Measurements from ENCODE around the gene ARHGEF10L.

ARHGEF10L gene

DNA sequence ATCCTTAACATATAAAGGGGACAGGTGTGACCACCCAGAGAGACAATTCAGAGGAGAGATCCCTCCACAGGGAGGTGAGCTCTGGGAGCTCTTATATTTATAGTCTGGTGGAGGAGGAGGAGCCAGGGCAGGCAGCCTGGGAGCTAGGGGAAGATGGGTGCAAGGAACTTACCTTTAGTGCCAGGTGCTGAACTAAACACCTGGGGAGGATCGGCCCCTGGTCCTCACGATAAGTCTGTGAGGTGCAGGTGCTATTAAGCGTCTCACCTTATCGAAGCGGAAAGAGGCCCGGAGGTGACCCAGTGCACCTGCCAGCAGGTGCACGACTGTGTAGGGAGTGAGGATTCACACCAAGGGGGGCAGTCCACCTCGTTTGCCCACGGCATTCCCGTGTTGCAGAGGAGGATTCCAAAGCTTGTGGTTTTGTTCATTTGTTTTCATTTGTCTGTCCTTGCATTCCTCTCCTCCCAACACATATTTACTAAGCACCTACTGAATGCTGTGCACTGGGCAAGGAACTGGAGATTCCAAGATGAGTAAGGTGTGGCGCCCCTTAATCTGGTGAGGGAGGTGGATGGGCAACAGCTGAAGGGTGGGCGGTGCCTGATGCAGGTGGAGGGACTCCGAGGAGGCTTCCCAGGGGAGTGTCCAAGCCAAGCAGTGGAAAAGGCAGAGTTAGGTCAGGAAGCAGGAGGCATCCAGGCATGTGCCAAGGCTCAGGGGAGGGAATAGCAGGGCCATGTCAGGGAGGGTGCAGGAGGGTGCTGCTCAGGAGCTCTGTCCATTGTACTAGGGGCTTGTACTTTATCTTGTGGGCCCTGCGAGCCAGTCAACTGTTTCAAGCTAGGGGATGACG lies 11.5 kb downstream of the ARHGEF10L start:
- DNase-seq, result no peak

DNA sequence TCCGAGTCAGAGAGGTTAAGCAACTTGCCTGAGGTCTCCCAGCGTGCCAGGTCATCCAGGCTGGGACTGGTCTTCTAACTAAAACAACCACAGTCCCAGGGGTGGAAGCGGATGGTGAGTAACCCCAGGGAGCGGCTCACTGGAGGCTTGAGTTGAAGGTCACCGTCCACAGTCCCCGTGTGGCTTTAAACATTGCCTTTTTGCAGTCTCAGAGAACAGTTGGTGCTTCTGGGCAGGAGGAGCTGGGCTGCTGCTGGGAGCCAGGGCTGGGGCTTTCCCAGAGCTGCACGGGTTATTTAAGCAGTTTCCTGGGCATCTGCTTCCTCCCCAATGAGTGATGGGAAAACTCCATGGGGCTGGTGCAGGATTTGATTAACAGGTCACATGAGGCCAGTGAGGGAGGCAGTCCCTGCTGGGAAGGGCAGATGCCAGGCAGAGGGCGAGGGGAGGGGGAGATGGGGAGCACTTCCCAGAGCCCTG lies 12.3 kb downstream of the ARHGEF10L start:
- no peak for DNase-seq

DNA sequence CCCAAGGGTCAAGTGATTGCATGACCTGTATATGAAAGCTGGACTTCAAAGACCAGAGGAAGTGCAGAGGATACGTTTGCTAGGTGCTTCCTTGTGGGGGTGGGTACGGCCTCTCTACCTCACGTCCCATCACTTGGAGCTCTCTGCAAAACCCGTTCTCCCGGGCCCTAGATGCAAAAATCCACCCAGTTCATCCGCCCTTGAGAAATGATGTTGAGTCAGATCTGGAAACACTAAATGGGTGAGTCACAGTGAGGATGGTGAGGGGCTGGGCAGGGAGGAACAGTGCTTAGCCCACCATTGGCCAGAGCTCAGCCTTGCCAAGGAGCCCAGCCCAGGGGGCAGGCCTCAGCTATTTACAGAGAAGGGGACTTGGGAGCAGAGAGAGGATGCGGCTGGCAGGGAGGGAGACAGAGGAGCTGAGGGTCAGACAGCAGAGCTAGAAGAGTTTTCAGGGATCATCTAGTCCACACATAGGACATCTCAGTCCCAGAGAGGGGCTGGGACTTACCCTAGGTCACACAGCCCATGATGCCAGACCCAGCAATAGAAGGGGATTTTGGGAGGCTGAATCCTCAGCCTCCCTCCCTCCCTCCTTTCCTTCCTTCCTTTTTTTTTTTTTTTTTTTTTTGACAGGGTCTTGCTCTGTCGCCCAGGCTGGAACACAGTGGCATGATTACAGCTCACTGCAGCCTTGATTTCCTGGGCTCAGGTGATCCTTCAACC lies 14.6 kb downstream of the ARHGEF10L start:
- DNase-seq, result no peak

DNA sequence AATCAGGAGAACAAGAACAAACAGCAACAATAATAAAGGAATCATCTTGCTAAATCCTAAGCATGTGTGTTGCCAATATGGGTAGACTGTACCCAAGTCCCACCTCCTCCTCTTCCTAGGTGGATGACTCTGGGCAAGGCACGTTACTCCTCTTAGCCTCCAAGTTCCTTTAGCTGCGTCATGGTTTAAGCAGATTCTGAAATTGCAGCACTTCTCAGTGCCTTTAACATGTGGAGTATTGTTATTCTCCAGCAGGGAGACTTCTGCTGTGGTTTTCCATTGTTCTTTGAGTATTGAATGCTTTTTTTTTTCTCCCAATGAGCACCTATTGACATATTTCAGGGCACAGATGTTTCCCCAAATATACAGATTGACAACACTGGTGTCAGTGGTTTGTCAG lies 15.5 kb downstream of the ARHGEF10L start:
- no peak for DNase-seq

DNA sequence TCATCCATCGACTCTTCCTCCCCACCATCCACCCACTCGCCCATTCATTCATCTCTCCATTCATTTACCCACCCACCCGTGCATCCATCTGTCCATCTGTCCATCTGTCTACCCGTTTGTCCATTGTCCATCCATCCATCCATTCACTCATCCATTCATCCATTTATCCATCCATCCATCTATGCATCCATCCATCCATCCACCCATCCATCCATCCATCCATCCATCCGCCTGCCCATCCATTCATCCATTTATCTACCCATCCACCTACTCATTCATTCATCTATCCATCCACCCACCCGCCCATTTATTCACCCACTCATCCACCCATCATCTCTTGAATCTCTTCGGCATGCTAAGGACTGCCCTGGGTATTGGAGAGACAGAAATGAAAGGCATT lies 18.5 kb downstream of the ARHGEF10L start:
- DNase-seq, result no peak

DNA sequence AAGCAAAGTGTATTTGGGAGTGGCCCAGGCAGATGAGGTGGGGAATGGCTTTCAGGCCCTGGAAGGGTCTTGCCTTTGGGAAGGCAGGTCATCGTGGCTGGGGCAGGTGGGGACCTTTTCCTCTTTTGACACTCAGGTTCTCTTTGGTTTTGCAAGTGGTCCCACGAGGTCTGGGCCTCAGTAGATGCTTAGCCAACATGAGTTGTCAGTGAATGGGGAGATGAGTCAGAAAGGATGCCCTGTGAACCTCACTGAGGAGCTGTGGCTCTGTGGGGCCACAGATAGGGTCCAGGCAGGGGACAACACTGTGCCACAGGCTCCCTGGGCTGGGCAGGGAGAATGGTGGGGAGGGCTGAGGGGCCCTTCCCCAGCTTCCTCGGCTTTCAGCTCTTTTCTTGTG lies 19.0 kb downstream of the ARHGEF10L start:
- DNase-seq, result no peak

DNA sequence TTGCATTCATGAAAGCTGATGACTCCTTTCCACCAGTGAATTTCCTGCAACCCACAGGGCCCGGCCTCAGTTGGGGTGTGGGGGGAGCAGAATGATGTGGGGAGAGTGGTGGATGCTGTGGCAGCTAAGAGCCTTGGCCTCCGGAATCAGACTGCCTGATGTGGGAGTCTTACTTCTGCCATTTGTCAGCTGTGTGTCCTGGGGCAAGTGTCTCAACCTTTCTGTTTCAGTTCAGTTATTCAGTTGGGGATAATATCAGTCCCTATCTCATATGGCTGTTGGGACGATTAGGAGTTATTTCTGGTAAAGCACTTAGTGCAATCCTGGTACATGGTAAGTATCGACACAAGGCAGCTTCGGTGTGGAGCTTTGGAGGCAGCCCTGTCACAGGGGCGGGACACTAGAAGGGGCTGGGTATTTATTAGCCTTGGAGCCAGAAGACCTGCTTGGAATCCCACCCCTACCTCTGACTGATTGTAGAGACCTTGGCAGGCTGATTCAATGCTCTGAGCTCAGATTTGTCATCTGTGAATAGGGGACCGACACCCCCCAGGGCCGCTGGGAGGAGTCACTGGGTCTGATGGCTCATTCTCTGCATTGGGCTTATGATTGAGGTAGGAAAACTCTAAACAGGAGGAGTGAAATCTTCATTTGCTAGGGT lies 19.6 kb downstream of the ARHGEF10L start:
- DNase-seq, result no peak

DNA sequence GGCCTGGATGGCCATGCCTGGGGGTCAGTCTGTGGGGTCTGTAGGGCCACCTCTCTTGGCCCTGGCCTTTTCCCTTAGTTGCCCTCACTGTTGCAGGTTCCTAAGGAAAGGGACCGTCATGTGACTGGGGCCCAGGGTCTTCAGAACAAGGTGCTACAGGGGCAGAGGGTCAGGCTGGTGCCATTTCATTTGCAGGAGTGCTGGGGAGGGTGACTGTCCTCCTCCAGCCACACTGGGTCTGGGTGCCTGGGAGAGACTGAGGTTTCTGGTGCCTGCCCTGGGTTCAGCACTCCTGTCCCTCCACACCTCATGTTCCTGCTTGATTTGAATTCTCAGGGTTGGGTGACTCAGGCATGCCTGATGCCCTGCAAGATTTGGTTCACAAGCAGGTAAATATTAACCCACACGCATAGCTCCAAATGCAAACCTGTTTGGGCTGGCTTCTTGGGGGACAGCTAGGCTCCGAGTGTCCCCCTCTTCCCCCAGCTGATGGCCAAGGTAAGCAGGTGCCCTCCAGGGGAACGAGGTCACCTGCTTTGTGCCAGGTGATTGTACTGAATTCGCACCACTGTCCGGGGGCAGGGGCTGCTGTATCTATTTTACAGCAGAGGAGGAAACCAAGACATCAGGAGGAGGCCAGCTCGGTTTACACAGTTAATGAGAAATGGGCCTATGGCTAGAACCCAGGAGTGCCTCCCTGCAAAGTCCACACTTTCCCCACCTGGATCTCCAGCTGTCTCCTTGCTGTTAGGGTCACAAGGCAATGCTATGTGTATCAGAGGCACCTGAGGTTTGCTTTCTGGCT lies 20.3 kb downstream of the ARHGEF10L start:
- no peak for DNase-seq

DNA sequence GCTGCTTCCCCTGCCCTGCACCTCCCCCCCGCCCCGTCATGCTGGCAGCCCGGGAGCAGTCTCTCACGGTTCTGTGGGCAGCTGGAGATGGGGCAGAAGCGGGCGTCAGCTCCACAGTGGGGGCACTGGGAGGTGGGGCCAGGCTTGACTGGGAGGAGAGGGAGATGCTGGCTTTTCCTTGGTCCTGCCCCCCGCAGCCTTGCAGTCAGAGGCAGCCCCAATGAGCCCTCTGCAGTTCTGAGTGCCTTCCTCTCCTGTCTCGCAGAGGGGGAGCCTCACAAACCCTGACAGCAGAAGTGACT lies 21.7 kb downstream of the ARHGEF10L start:
- no peak for DNase-seq

DNA sequence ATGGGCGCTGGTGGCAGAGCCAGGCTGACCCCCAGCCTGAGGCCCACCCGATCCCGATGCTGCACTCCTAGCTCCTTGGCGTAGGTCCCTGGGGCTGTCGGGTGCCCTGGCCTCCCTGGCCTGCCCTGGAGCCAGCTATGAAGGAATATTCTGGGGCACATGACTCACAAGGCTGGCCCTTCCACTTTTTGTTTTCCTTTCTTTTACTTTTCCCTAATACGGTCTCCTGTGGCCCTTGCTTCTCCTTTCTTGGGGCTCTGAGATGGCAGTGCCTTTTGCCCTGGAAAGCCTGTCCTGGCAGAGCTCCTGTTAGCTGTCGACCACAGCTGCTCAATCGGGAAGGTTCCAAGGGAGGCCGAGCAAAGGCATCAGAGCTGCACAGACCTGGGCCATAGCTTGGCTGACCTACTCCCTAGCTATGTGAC lies 22.1 kb downstream of the ARHGEF10L start:
- no peak for DNase-seq

DNA sequence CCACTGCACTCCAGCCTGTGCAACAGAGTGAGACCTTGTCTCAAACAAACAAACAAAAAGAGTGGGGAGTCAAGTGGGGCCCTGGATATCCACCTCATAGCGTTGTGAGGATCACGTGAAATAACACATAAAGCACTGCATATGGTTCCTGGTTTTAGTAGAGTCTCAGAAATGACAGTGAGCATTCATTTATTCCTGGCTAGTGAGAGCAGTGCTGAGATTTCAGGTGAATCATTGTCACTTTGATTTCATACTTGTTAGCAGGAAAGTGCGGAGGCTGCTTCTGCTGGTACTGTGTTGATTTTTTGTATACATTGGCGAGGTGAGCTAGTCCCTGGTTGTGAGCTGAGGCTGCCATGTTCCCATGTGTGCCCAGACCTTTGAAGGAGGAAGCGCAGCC lies 22.9 kb downstream of the ARHGEF10L start:
- no peak for DNase-seq

DNA sequence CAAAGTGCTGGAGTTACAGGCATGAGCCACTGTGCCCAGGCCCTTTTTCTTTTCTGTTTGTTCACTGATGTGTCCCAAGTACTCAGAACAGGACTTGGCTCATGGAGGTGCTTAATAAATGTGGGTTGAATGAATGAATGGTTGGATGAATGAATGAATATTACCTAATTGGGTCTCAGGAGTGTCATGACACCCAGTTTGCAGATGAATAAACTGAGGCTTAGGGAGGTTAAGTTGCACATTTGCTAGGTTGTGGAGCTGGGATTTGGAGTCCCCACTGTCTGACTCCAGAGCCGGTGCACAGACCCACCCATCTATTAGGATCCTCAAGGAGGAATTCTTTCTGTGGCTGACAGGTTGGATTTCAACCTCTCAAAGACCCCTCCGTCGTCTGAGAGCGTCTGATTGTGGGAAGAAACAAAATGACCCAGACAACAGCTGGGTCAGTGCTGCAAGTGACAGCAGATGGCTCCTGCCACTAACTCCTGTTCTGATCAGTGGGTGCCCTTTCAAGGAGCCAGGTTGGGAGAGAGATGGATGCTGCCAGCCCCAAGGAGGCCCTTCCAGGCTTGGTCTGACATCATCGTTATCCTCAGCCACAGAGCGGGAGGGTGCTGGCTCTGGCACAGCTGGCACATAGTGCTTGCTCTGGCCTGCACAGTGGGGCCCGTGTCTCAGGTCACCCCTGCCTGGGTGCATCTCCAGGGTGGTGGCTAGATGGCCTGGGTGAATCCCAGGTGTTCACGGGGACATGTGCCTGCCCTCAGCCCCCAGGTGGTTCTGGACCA lies 24.2 kb downstream of the ARHGEF10L start:
- DNase-seq, result no peak

DNA sequence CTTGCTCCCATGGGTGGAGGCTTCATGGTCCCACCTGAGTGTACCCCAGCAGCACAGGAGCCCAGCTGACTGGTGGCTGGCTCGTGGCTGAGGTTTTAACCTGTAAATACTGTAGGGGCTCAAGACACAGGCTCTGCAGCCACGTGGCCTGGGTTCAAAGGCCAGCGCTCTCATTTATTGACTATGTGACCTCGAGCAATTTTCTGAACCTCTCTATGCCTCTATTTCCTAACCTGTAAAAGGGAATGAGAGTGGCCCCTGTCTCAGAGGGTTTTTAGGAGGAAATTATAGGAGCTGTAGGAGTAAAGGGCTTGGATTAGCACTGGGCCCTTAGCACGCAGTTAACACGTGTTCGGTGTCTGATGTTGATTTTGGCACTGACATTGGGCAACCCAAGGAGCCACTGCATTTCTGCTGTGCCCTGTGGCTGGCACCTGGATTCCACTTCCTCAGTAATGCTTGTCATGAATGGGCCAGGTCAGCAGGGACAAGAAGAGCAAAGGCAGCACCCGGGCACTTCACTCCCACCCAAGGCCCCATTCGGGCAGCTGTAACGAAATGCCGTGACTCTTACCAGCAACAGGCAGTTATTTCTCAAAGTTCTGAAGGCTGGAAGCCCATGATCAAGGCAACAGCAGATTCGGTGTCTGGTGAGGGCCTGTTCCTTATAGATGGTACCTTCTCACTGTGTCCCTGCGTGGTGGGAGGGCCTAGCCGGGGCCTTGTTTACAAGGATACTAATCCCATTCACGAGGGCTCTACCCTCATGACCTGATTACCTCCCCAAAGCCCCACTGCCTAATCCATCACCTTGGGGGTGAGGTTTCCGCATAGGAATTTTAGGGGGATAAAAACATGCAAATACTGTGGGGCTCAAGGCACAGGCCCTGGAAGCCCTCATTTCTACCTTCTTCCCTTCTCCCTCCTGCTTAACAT lies 25.2 kb downstream of the ARHGEF10L start:
- no peak for DNase-seq

DNA sequence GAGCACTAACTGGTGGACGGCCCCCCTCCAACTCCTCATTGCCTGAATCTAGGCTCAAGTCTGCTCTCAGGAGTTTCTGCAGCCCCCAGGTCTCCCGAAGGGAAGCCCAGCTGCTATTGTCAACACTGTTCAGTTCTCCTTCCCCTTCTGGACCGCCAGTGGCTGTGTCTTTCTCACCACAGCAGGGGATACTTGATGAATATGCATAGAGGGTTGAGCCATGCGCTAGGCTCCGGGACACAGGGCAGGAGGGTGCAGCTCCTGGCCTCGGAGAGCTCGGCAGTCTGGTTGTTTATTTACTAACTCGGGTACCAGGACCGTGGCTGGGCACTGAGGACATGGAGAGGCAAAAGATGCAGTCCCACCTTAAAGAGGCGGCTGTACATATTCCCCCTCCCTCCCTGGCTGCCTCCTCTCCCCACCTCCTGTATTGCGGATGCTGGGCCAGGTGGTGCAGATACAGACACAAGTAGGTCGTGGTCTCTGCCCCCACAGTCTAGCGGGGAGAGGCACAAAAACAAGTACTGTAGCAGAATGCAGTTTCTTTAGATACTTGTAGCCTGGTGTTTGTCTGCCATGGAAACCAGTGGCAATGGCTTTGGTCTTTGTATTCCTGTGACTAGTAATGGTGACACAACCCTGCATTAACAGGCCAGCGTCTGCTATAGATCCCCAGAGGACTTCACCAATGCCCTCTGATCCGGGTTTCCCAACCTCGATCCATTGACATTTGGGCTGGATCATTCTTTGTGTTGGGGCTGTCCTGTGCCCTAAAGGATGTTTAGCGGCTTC lies 26.2 kb downstream of the ARHGEF10L start:
- no peak for DNase-seq

DNA sequence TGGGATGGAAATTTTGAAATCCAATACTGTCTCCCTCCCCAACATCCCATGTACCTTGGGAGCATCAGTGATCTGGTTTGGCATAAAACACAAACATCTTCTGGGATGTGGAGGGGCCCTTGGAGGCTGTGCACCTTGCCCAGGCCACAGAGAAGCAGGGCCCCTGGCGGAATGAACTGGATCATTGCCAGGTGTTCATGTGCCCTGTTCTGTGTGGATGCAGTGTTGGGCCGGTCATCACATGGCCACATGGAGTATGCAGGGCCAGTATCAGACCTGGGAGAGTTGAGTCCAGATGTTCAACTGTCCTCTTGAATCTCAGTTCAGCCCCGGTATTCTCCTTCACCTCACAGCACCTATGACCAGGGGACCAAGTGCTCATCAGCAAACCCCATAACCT lies 26.9 kb downstream of the ARHGEF10L start:
- no peak for DNase-seq

DNA sequence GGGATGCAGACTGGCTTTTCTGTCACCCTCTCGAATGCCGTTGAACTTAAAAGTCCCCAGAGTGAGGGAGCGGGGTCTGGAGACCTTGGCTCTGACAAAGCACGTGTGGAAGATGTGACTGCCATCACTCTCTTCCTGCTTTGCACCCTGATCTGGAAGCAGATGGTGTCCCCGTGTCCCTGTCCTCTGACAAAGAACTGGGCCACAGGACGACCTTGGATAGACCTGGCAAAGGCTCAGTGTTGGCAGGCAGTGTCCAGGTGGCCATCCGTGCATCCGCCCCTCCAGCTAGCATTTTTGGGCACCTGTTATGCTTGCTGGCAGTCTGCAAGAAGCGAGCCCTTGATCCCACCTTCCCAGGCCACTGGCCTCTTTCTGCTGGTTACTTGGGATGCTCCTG lies 27.4 kb downstream of the ARHGEF10L start:
- no peak for DNase-seq

DNA sequence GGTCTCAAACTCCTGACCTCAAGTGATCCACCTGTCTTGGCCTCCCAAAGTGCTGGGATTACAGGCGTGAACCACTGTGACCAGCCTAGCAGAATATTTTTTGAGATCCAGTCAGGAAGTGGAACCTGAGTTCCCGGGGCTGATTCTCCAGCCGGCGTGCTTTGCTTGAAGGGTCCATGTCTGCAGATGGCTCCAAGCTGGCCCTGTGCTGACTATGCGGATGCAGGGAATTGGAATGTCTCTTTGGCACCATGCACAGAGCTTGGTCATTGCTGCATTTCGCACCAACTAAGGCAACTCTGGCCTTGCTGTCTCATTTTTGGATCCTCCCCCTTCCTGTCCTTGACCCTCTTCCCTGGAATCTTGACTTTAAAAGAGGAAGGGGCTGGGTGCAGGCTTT lies 28.1 kb downstream of the ARHGEF10L start:
- no peak for DNase-seq

DNA sequence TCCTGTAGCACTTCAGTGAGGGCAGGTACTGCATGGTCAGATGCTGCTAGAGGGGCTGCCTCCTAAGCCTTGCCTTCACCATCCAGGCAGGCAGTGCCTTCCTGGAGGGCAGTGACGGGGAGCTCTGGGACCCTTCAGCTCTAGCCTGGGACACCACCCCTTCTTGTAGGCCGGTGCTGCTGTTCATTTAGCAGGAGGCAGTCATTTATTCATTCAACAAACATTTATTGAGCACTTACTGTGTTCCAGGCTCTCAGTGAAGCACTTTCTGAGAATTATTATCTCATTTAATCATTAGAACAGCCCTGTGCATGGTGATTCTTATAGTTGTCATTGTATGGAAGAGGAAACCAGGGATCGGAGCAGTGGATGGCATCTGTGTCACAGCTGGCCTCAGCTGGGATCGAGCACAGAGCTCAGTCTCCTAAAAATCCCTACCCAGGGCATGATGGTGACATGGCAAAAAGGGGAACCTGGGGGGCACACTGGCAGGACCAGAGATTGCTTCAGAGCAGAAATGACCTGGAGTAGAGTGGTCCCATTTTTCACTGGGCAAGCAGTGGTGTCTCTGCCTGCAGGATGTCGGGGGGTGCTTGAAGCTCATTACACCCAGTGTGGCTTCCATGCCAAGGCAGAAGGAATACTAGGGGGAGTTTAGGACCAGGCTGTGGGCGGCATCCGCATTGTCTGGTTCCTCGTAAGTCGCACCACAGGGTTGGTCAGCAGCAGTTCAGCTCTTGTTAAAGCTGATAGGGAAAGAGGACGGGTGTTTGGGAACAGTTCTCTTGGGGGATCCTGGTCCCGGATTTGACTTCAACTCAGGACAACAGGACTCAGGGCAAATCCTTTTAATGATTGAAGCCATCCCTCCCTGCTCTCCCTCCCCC lies 28.8 kb downstream of the ARHGEF10L start:
- DNase-seq, result no peak
